K562 (cell line): Measurements from ENCODE around the gene VPS37D. TPM values are rescaled to one million over a fixed set of nuclear protein-coding genes. Genes with fewer than 3 reads are reported as not detected.

Experiments used
- ARHGAP35 ChIP-seq: fragments of 450-650 bp; IDR thresholded peaks from 2 replicates; pipeline ENCODE4 v1.6.1; 2018; ENCODE audit not compliant: partially characterized antibody
- EP300 ChIP-seq: IDR thresholded peaks from 2 replicates; pipeline ENCODE4 v1.6.1; 2012; ENCODE audit warnings: low read length, improper control_type of control experiment
- HDGF ChIP-seq: fragments of 450-650 bp; IDR thresholded peaks from 2 replicates; pipeline ENCODE4 v1.6.1; 2016
- HEY1 ChIP-seq: fragments of 250-450 bp; sonication (Bioruptor Pico); IDR thresholded peaks from 2 replicates; pipeline ENCODE4 v1.5.0; 2020; ENCODE audit warnings: mild to moderate bottlenecking, moderate library complexity, borderline replicate concordance
- HNRNPL ChIP-seq: fragments of 200-400 bp; formaldehyde crosslinking; IDR thresholded peaks from 2 replicates; pipeline ENCODE4 v1.6.1; 2017; ENCODE audit warnings: low read depth, mild to moderate bottlenecking, low read length
- MTA3 ChIP-seq: fragments of 450-650 bp; formaldehyde crosslinking; IDR thresholded peaks from 2 replicates; pipeline ENCODE4 v1.6.1; 2017; ENCODE audit warnings: mild to moderate bottlenecking, borderline replicate concordance
- NCOR1 ChIP-seq: fragments of 450-650 bp; IDR thresholded peaks from 2 replicates; pipeline ENCODE4 v1.6.1; 2016; ENCODE audit warnings: mild to moderate bottlenecking, moderate library complexity
- RBM15 ChIP-seq: fragments of 200-400 bp; formaldehyde crosslinking; IDR thresholded peaks from 2 replicates; pipeline ENCODE4 v1.6.1; 2018; ENCODE audit warnings: mild to moderate bottlenecking, low read length, moderate library complexity; ENCODE audit not compliant: insufficient read depth
- STAT5B ChIP-seq: fragments of 250-450 bp; sonication (Bioruptor Pico); IDR thresholded peaks from 2 replicates; pipeline ENCODE4 v1.8.0; 2021; ENCODE audit warnings: mild to moderate bottlenecking, inconsistent platforms
- TAL1 ChIP-seq: fragments of 450-650 bp; IDR thresholded peaks from 2 replicates; pipeline ENCODE4 v1.6.1; 2016; ENCODE audit warnings: mild to moderate bottlenecking
- ZEB2 ChIP-seq: fragments of 450-650 bp; IDR thresholded peaks from 2 replicates; pipeline ENCODE4 v1.6.1; 2016
- ZFP36 ChIP-seq: fragments of 150-350 bp; IDR thresholded peaks from 2 replicates; pipeline ENCODE4 v1.6.1; 2018; ENCODE audit warnings: low read length, low read depth; ENCODE audit not compliant: partially characterized antibody
- ZNF445 ChIP-seq: fragments of 250-450 bp; sonication (Bioruptor Pico); IDR thresholded peaks from 2 replicates; pipeline ENCODE4 v1.4.0; 2020; ENCODE audit warnings: low read depth, mild to moderate bottlenecking, moderate library complexity
- polyA plus RNA-seq, 8 experiments: library from polyadenylated mRNA; depleted of rRNA in 4 of 8; stranded (reverse) in 5 of 8; unstranded in 3 of 8; fragments of >200 nt; fragmentation: Nextera tagmentation in 2 of 8; fragmentation: Illumina TruSeq in 1 of 8; extraction: Ambion mirVana in 2 of 8; extraction: Trizol in 1 of 8; gene quantifications; 2 replicates each; pipeline versions ENCODE4 v1.2.1 to v1.2.3, GENCODE V29; 2011 to 2014; ENCODE audit warnings: inconsistent platforms in 1 of 8, missing spikeins in 1 of 8
- total RNA-seq, 7 experiments: library from RNA; depleted of rRNA in 6 of 7; stranded (reverse); fragments of >200 nt in 6 of 7; fragmentation: Illumina TruSeq in 2 of 7; extraction: Trizol in 2 of 7; gene quantifications; 2 replicates each; pipeline versions ENCODE4 v1.2.1 to v1.2.3, GENCODE V29; 2011 to 2021; ENCODE audit warnings: low replicate concordance in 1 of 7
- TF ChIP-seq, protein P1 (sequence below), 2 experiments: fragments of 200-800 bp in 1 of 2; sonication (Bioruptor generic) in 1 of 2; sonication (generic) in 1 of 2; formaldehyde crosslinking in 1 of 2; IDR thresholded peaks in 1 of 2; conservative IDR thresholded peaks in 1 of 2; 2 replicates each; pipeline versions ENCODE4 v1.5.0 to v1.6.1; 2016 to 2020; ENCODE audit warnings: missing compliant biosample characterization in 1 of 2, missing genetic modification characterization in 1 of 2, missing genetic modification reagents in 1 of 2
- TF ChIP-seq, protein P2 (sequence below): fragments of 200-800 bp; sonication (Bioruptor generic); IDR thresholded peaks from 2 replicates; pipeline ENCODE4 v1.6.1; 2017; ENCODE audit warnings: missing genetic modification characterization, missing compliant biosample characterization
- TF ChIP-seq, protein P3 (sequence below): fragments of 450-650 bp; IDR thresholded peaks from 2 replicates; pipeline ENCODE4 v1.6.1; 2016; ENCODE audit warnings: low read depth, mild to moderate bottlenecking, moderate library complexity
- TF ChIP-seq, protein P4 (sequence below), 3 experiments: fragments of 200-800 bp in 1 of 3; fragments of 250-450 bp in 1 of 3; fragments of 450-650 bp in 1 of 3; sonication (Bioruptor Pico) in 1 of 3; sonication (Bioruptor generic) in 1 of 3; formaldehyde crosslinking in 1 of 3; IDR thresholded peaks; 2 replicates each; pipeline versions ENCODE4 v1.6.1 to v1.8.0; 2016 to 2022; ENCODE audit warnings: mild to moderate bottlenecking in 2 of 3, missing genetic modification characterization in 2 of 3, missing compliant biosample characterization in 1 of 3, moderate library complexity in 1 of 3
- TF ChIP-seq, protein P5 (sequence below): fragments of 250-450 bp; sonication (Bioruptor Pico); IDR thresholded peaks from 2 replicates; pipeline ENCODE4 v1.5.0; 2022; ENCODE audit warnings: mild to moderate bottlenecking

The VPS37D gene
- total and polyA plus RNA-seq, 9 of the 15 experiments (the other 6 are each of a cell fraction or from before 2014, with no cell fraction given): 0.25 to 2.3 (median 1.0) TPM; not detected in 3

DNA sequence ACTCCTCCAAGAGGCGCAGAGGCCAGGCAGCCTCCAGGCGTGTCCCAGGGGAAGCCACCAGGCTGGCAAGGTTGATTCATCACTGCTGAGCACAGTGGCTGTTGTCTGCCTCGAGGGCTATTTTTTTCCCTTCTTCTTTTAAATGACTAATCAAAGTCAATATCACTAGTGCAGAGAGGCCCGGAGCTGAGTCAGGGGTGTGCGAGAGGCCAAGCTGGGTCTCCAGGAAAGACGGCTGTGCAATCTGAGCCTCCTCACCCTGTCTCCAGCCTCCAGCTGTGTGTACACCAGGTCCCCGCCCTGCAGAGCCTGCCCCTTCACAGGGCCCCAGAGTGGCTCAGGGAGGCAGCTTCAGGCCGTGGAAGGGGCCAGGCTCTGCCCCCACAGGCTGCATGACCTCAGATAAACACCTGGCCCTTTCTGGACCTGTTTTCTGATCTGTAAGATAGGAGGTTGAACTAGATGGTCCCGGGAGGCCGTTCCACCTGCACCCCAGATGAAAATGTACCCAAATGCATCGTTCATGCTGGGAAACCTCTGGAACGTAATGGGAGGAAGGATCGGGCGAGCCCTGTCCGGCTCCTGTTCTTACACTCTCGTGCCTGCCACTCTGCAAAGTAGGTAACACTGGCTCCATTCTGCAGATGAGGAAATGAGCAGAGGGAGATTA, 48.2 kb downstream of the VPS37D start (continued):
- TF ChIP-seq, protein P1, sequence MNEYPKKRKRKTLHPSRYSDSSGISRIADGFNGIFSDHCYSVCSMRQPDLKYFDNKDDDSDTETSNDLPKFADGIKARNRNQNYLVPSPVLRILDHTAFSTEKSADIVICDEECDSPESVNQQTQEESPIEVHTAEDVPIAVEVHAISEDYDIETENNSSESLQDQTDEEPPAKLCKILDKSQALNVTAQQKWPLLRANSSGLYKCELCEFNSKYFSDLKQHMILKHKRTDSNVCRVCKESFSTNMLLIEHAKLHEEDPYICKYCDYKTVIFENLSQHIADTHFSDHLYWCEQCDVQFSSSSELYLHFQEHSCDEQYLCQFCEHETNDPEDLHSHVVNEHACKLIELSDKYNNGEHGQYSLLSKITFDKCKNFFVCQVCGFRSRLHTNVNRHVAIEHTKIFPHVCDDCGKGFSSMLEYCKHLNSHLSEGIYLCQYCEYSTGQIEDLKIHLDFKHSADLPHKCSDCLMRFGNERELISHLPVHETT (CRISPR knock-in tag; conservative IDR thresholded peaks at IDR 0.05 in 1 of 2, IDR thresholded peaks at IDR 0.05 in 1 of 2): peak in 1 of 2 experiments; percentile 54; a peak in 2 of 4 replicates
- TF ChIP-seq EP300: peak; percentile 86
- no peak for TF ChIP-seq HNRNPL
- TF ChIP-seq ZEB2: peak; percentile 91
- TF ChIP-seq, protein P2, sequence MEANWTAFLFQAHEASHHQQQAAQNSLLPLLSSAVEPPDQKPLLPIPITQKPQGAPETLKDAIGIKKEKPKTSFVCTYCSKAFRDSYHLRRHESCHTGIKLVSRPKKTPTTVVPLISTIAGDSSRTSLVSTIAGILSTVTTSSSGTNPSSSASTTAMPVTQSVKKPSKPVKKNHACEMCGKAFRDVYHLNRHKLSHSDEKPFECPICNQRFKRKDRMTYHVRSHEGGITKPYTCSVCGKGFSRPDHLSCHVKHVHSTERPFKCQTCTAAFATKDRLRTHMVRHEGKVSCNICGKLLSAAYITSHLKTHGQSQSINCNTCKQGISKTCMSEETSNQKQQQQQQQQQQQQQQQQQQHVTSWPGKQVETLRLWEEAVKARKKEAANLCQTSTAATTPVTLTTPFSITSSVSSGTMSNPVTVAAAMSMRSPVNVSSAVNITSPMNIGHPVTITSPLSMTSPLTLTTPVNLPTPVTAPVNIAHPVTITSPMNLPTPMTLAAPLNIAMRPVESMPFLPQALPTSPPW (CRISPR knock-in tag): peak; percentile 77
- peak; percentile 95 for TF ChIP-seq NCOR1
- TF ChIP-seq ZFP36: peak; percentile 75
- TF ChIP-seq MTA3: peak; percentile 88
- TF ChIP-seq, protein P3, sequence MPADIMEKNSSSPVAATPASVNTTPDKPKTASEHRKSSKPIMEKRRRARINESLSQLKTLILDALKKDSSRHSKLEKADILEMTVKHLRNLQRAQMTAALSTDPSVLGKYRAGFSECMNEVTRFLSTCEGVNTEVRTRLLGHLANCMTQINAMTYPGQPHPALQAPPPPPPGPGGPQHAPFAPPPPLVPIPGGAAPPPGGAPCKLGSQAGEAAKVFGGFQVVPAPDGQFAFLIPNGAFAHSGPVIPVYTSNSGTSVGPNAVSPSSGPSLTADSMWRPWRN: peak; percentile 87
- TF ChIP-seq RBM15: no peak
- TF ChIP-seq, protein P4, sequence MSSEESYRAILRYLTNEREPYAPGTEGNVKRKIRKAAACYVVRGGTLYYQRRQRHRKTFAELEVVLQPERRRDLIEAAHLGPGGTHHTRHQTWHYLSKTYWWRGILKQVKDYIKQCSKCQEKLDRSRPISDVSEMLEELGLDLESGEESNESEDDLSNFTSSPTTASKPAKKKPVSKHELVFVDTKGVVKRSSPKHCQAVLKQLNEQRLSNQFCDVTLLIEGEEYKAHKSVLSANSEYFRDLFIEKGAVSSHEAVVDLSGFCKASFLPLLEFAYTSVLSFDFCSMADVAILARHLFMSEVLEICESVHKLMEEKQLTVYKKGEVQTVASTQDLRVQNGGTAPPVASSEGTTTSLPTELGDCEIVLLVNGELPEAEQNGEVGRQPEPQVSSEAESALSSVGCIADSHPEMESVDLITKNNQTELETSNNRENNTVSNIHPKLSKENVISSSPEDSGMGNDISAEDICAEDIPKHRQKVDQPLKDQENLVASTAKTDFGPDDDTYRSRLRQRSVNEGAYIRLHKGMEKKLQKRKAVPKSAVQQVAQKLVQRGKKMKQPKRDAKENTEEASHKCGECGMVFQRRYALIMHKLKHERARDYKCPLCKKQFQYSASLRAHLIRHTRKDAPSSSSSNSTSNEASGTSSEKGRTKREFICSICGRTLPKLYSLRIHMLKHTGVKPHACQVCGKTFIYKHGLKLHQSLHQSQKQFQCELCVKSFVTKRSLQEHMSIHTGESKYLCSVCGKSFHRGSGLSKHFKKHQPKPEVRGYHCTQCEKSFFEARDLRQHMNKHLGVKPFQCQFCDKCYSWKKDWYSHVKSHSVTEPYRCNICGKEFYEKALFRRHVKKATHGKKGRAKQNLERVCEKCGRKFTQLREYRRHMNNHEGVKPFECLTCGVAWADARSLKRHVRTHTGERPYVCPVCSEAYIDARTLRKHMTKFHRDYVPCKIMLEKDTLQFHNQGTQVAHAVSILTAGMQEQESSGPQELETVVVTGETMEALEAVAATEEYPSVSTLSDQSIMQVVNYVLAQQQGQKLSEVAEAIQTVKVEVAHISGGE (CRISPR knock-in tag; IDR thresholded peaks at IDR 0.05): peak in 1 of 3 experiments; percentile 64; a peak in 1 of 6 replicates
- peak; percentile 93 for TF ChIP-seq TAL1
- 0 out of 2 replicates have a peak, but pooled peaks have one; percentile 35 for TF ChIP-seq ZNF445 (CRISPR knock-in tag)
- TF ChIP-seq HDGF: no peak
- no peak for TF ChIP-seq HEY1 (CRISPR knock-in tag)
- TF ChIP-seq, protein P5, sequence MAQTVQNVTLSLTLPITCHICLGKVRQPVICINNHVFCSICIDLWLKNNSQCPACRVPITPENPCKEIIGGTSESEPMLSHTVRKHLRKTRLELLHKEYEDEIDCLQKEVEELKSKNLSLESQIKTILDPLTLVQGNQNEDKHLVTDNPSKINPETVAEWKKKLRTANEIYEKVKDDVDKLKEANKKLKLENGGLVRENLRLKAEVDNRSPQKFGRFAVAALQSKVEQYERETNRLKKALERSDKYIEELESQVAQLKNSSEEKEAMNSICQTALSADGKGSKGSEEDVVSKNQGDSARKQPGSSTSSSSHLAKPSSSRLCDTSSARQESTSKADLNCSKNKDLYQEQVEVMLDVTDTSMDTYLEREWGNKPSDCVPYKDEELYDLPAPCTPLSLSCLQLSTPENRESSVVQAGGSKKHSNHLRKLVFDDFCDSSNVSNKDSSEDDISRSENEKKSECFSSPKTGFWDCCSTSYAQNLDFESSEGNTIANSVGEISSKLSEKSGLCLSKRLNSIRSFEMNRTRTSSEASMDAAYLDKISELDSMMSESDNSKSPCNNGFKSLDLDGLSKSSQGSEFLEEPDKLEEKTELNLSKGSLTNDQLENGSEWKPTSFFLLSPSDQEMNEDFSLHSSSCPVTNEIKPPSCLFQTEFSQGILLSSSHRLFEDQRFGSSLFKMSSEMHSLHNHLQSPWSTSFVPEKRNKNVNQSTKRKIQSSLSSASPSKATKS (CRISPR knock-in tag): no peak
- TF ChIP-seq STAT5B (CRISPR knock-in tag): no peak
- TF ChIP-seq ARHGAP35: no peak
